NT2/D1 (cell line): ENCODE measurements around the gene ZNF469.

ENCODE experiments used
- DNase-seq: peaks from one replicate; pipeline ENCODE4 v3.0.0-alpha.2; 2011; ENCODE audit warnings: low read depth, low spot score
- H3K27me3 ChIP-seq: 2 replicates; pipeline ENCODE4 v1.6.0; 2011; ENCODE audit warnings: mild to moderate bottlenecking; ENCODE audit not compliant: insufficient read length, insufficient read depth
- H3K36me3 ChIP-seq: 2 replicates; pipeline ENCODE4 v1.6.1; 2011; ENCODE audit warnings: mild to moderate bottlenecking, low read length, mixed read lengths; ENCODE audit not compliant: insufficient read depth, insufficient read length
- H3K4me1 ChIP-seq: 2 replicates; pipeline ENCODE4 v1.5.1; 2011; ENCODE audit not compliant: insufficient read depth, insufficient read length
- H3K4me3 ChIP-seq: 2 replicates; pipeline ENCODE4 v1.5.1; 2011; ENCODE audit warnings: low read depth; ENCODE audit not compliant: insufficient read length
- H3K9ac ChIP-seq: 2 replicates; pipeline ENCODE4 v1.6.0; 2011; ENCODE audit warnings: low read depth; ENCODE audit not compliant: insufficient read length
- H3K9me3 ChIP-seq: 2 replicates; pipeline ENCODE4 v1.5.1; 2011; ENCODE audit warnings: mild to moderate bottlenecking, low read length; ENCODE audit not compliant: insufficient read depth
- SUZ12 ChIP-seq: IDR thresholded peaks from 2 replicates; pipeline ENCODE4 v1.6.1; 2011; ENCODE audit not compliant: insufficient read length, insufficient read depth; ENCODE audit errors: extremely low read depth
- YY1 ChIP-seq: IDR thresholded peaks from 2 replicates; pipeline ENCODE4 v1.6.1; 2011; ENCODE audit not compliant: insufficient read length, insufficient read depth
- ZNF274 ChIP-seq: IDR thresholded peaks from 2 replicates; pipeline ENCODE4 v1.6.1; 2011; ENCODE audit warnings: mild to moderate bottlenecking, low read depth, low read length

The ZNF469 gene

GRCh38 chr16:88376835-88377726 is 5.7 kb upstream of the ZNF469 start:
- DNase-seq, result no peak
- no peak overlapping the region for H3K4me3 ChIP-seq
- no peaks in the 10 kb centered on the region for H3K9me3 ChIP-seq
- peaks cover 19% of the 10 kb centered on the region for H3K27me3 ChIP-seq
- peaks cover 19% of the 10 kb centered on the region for H3K4me1 ChIP-seq
- H3K9ac ChIP-seq, result no peak overlapping the region
- no peaks in the 10 kb centered on the region for H3K36me3 ChIP-seq
- TF ChIP-seq YY1, result no peak
- no peak for TF ChIP-seq SUZ12
- TF ChIP-seq ZNF274, result no peak

- peaks cover 23% of the 10 kb centered on the region for H3K4me1 ChIP-seq
- DNase-seq, result no peak
Measured at GRCh38 chr16:88377961-88378360, 4.8 kb upstream of the ZNF469 start.

GRCh38 chr16:88378401-88378800 is 4.4 kb upstream of the ZNF469 start:
- Histone ChIP-seq H3K4me3 (no peak overlapping the region), H3K9me3 (no peaks in the 10 kb centered on the region), H3K4me1 (peaks cover 23% of the 10 kb centered on the region), H3K36me3 (no peaks in the 10 kb centered on the region), H3K27me3 (peaks cover 25% of the 10 kb centered on the region), H3K9ac (no peak overlapping the region)
- TF ChIP-seq YY1 (no peak), ZNF274 (no peak), SUZ12 (no peak)
- no peak for DNase-seq

More at GRCh38 chr16:88377961-88378360, 4.8 kb upstream of the ZNF469 start:
- TF ChIP-seq ZNF274 (no peak), YY1 (no peak), SUZ12 (no peak)
- H3K27me3 ChIP-seq, result peaks cover 25% of the 10 kb centered on the region
- H3K9ac ChIP-seq, result no peak overlapping the region
- no peaks in the 10 kb centered on the region for H3K36me3 ChIP-seq
- H3K9me3 ChIP-seq, result no peaks in the 10 kb centered on the region
- no peak overlapping the region for H3K4me3 ChIP-seq

- H3K9me3 ChIP-seq, result no peaks in the 10 kb centered on the region
- H3K4me1 ChIP-seq, result peaks cover 26% of the 10 kb centered on the region
- TF ChIP-seq SUZ12 (no peak), YY1 (no peak), ZNF274 (no peak)
- no peak overlapping the region for H3K4me3 ChIP-seq
- peak overlapping the region; percentile 6 for H3K9ac ChIP-seq
- no peaks in the 10 kb centered on the region for H3K36me3 ChIP-seq
- no peak for DNase-seq
- H3K27me3 ChIP-seq, result peaks cover 31% of the 10 kb centered on the region
Measured at GRCh38 chr16:88378836-88379693, 3.7 kb upstream of the ZNF469 start.

- no peak overlapping the region for H3K9ac ChIP-seq
- no peaks in the 10 kb centered on the region for H3K36me3 ChIP-seq
- DNase-seq, result no peak
- TF ChIP-seq ZNF274, result no peak
- TF ChIP-seq SUZ12, result no peak
- no peak for TF ChIP-seq YY1
- H3K27me3 ChIP-seq, result peaks cover 37% of the 10 kb centered on the region
- no peaks in the 10 kb centered on the region for H3K9me3 ChIP-seq
- peaks cover 32% of the 10 kb centered on the region for H3K4me1 ChIP-seq
- no peak overlapping the region for H3K4me3 ChIP-seq
Measured at GRCh38 chr16:88379694-88380040, 3.1 kb upstream of the ZNF469 start.

- Histone ChIP-seq H3K4me1 (peaks cover 34% of the 10 kb centered on the region), H3K27me3 (peaks cover 42% of the 10 kb centered on the region), H3K4me3 (no peak overlapping the region), H3K36me3 (peaks cover 2% of the 10 kb centered on the region), H3K9me3 (no peaks in the 10 kb centered on the region), H3K9ac (no peak overlapping the region)
- no peak for TF ChIP-seq YY1
- DNase-seq, result no peak
Measured at GRCh38 chr16:88380099-88380498, 2.7 kb upstream of the ZNF469 start.

- TF ChIP-seq YY1, result no peak
- no peak for TF ChIP-seq SUZ12
- TF ChIP-seq ZNF274, result no peak
- Histone ChIP-seq H3K4me3 (no peak overlapping the region), H3K36me3 (peaks cover 2% of the 10 kb centered on the region), H3K27me3 (peaks cover 47% of the 10 kb centered on the region), H3K9me3 (no peaks in the 10 kb centered on the region), H3K4me1 (peaks cover 34% of the 10 kb centered on the region), H3K9ac (no peak overlapping the region)
- no peak for DNase-seq
Measured at GRCh38 chr16:88380619-88381018, 2.1 kb upstream of the ZNF469 start.
